GM12891 (cell line): ENCODE measurements around the gene CDC6.

Source experiments
- DNase-seq: peaks from one replicate; pipeline ENCODE4 v3.0.0; 2011; ENCODE audit warnings: low spot score; ENCODE audit not compliant: insufficient read length
- FAIRE-seq: peaks from 2 replicates; lab custom pipeline; 2011; peaks lifted over from hg19 to GRCh38; lab: Jason Lieb, UNC
- PAX5 ChIP-seq: IDR thresholded peaks from 2 replicates; pipeline ENCODE4 v1.6.1; 2011; ENCODE audit warnings: low read length, moderate library complexity, mild to moderate bottlenecking; ENCODE audit not compliant: insufficient read depth, severe bottlenecking
- POLR2A ChIP-seq: IDR thresholded peaks from 2 replicates; pipeline ENCODE4 v1.6.1; 2011; ENCODE audit warnings: low read depth, low read length, control low read depth
- POLR2AphosphoS5 ChIP-seq: IDR thresholded peaks from 2 replicates; pipeline ENCODE4 v1.6.1; 2011; ENCODE audit warnings: low read depth, low read length, control low read depth
- POU2F2 ChIP-seq: IDR thresholded peaks from 2 replicates; pipeline ENCODE4 v1.6.1; 2011; ENCODE audit warnings: low read depth, mild to moderate bottlenecking, control low read depth, low read length, moderate library complexity
- SPI1 ChIP-seq: IDR thresholded peaks from 2 replicates; pipeline ENCODE4 v1.6.1; 2011; ENCODE audit warnings: low read depth, low read length, control low read depth
- TAF1 ChIP-seq: IDR thresholded peaks from 2 replicates; pipeline ENCODE4 v1.6.1; 2011; ENCODE audit warnings: low read depth, low read length, control low read depth

Gene CDC6

DNA sequence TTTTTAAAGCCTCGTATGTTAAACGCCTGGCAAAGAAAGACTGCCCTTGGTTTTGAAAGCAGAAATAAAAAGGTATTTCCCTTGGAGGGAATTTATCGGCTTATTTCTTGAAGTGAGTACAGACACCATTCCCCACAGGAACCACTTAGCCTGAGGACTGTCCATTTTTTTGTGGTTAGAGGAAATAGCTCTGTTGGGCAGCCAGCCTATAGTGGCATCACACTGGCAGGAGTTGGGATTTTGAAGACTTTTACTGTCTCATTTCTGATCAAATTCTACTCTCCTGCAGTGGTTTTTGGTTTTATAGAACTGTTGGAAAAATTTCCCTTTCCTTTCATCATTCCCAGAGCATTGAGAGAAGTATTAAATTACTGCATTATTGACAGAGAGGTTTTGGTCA lies 34.1 kb upstream of the CDC6 start:
- FAIRE-seq (no peak), DNase-seq (no peak)
- TF ChIP-seq SPI1 (no peak), TAF1 (no peak), POLR2AphosphoS5 (no peak), POU2F2 (no peak), POLR2A (no peak), PAX5 (no peak)

DNA sequence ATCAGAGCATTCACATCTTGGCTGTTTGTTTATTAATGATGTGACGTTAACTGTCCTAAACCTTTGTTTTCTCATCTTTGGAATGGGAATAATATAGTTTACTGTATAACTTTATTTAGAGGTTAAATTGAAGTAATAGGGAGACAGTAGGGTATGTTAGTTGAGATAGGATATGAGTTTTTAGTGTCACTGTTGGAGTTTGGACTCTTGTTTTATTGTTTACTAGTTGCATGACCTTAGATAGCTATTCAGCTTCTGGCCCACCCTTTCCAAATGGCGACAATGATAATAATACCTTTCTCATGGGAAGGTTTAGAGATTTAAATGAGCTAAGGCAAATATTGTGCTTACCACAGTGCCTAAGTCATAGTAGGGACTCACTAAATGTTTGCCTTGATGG lies 28.2 kb upstream of the CDC6 start:
- DNase-seq (no peak), FAIRE-seq (no peak)
- TF ChIP-seq SPI1 (no peak), POLR2AphosphoS5 (no peak), POU2F2 (no peak), PAX5 (no peak), TAF1 (no peak), POLR2A (no peak)

DNA sequence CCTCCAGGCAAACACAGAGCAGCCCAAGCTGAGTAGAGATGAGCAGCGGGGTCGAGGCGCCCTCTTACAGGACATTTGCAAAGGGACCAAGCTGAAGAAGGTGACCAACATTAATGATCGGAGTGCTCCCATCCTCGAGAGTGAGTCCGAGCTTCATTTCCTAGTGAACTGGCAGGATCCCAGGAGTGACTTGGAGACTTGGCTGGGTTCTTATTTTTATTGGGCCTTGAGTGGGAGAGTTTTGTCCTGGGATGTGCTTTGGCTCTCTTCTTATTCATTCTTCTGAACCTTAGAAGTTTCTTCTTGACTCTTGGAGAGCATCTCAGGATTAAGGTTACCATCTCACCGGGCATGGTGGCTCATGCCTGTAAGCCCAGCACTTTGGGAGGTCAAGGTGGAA lies 27.2 kb upstream of the CDC6 start:
- no peak for FAIRE-seq
- no peak for DNase-seq
- TF ChIP-seq TAF1, result no peak
- TF ChIP-seq PAX5, result no peak
- TF ChIP-seq POLR2A, result no peak
- TF ChIP-seq SPI1, result no peak
- no peak for TF ChIP-seq POU2F2
- TF ChIP-seq POLR2AphosphoS5, result no peak

DNA sequence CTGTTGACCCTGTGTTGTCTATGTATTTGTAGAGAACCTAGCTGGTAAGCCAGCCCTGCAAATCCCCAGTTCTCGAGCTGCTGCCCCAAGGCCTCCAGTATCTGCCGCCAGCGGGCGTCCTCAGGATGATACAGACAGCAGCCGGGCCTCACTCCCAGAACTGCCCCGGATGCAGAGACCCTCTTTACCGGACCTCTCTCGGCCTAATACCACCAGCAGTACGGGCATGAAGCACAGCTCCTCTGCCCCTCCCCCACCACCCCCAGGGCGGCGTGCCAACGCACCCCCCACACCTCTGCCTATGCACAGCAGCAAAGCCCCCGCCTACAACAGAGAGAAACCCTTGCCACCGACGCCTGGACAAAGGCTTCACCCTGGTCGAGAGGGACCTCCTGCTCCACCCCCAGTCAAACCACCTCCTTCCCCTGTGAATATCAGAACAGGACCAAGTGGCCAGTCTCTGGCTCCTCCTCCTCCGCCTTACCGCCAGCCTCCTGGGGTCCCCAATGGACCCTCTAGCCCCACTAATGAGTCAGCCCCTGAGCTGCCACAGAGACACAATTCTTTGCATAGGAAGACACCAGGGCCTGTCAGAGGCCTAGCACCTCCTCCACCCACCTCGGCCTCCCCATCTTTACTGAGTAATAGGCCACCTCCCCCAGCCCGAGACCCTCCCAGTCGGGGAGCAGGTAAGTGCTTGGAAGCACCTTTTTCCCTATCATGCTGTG lies 23.1 kb upstream of the CDC6 start:
- FAIRE-seq, result no peak
- no peak for DNase-seq
- TF ChIP-seq POLR2A (no peak), POU2F2 (no peak), PAX5 (no peak), POLR2AphosphoS5 (no peak), TAF1 (no peak), SPI1 (no peak)

DNA sequence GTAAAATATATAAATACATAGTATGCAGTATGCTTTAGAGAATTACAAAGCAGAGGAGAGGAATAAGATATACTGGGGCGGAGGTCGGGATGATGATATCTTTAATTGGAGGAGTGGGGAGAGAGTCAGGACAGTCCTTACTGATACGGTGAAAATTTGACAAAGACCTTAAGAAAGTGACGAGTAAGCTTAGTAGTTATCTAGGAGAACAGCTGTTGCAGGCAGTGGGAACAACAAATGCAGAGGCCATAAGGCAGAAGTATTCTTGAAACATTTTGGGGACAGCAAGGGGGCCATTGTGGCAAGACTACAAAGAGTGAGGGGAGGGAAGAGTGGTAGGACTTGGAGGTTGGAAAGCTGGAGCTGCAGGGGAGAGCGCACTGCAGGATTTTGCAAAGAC lies 22.3 kb upstream of the CDC6 start:
- DNase-seq (no peak), FAIRE-seq (no peak)
- TF ChIP-seq PAX5 (no peak), POLR2A (no peak), TAF1 (no peak), POLR2AphosphoS5 (no peak), SPI1 (no peak), POU2F2 (no peak)

DNA sequence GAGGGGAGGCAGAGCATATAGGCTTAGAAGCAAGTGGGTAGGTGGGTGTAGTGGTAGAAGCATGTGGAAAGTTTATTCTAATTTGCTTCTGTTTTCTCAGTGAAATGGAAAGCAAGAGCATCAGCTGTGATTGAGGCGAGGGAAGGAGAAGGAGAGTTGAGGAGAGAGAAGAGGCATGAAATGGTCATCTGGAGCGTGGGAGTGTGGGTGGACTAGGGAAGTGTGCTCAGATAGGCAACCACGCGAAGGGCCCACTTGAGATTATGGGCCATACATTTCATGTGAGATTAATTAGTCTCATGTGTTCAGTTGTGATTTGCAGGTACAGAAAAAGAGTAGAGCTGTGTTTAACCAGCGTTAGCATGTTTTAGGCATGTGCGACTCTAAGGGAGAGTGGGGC lies 20.8 kb upstream of the CDC6 start:
- TF ChIP-seq POLR2AphosphoS5 (no peak), PAX5 (no peak), POLR2A (no peak), POU2F2 (no peak), TAF1 (no peak), SPI1 (no peak)
- FAIRE-seq (no peak), DNase-seq (no peak)

DNA sequence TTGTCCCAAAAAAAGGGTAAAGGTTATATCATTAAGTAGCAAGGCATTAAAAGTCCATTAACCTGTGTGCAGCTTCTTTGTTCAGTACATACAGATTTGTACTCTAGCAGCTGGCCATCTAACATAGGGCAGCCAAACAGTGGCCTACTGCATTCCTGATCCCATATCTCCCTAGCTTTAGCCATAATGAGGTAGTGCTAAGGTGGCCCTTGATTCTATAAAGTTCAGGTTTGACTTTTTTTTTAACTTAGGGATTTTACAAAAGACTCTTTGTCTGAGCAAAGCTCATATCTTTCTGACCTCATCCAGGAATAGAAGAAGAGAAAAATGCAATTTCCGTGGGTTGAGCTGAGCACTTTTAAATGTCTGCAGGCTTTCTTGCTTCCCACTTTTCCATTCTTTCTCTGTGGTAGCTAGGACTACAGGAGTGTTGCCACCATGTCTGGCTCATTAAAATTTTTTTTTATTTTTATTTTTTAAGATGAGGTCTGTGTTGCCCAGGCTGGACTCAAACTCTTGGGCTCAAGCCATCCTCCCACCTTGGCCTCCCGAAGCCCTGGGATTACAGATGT lies 19.5 kb upstream of the CDC6 start:
- FAIRE-seq, result no peak
- DNase-seq, result no peak
- TF ChIP-seq PAX5, result no peak
- no peak for TF ChIP-seq POLR2AphosphoS5
- TF ChIP-seq SPI1, result no peak
- no peak for TF ChIP-seq TAF1
- TF ChIP-seq POU2F2, result no peak
- no peak for TF ChIP-seq POLR2A

DNA sequence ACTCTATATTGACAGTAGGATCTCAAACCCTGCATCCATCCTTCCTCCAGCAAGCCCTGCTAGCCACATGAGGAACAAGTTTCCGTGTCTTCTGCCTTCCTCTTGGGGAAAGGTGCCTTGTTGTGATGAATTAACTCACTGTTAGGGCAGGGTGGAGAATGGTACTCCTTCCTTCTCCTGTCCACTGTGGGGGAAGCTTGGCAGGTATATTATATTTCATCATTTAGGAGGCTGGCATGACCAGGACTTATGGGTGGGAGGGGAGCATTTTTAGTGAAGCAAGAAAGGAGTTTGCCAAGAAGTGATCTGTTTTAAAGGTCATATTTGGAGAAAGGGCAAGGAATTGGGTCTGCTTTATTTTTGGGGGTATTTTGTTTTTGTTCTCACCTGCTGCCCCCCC lies 9.3 kb upstream of the CDC6 start:
- TF ChIP-seq POU2F2, result no peak
- no peak for TF ChIP-seq POLR2A
- no peak for DNase-seq
- no peak for FAIRE-seq

DNA sequence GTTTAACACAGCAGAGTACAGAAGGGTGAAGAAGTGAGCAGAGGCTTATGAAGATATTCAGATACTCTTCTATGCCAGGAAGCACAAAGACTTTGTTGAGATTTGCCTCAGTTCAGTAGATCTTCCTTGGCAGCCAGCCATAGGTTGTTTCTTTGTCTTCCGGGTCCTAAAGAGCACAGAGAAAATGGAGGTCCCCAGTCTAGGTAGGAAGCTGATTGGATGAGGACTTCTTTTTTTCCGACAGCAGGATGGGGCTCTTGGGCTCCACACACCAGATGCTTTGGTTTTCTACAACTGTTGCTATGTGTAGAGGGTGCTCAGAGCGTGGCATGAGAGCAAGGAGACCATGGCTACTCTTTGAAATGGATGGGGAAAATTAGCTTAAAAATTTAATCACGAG lies 8.3 kb upstream of the CDC6 start:
- FAIRE-seq, result no peak

DNA sequence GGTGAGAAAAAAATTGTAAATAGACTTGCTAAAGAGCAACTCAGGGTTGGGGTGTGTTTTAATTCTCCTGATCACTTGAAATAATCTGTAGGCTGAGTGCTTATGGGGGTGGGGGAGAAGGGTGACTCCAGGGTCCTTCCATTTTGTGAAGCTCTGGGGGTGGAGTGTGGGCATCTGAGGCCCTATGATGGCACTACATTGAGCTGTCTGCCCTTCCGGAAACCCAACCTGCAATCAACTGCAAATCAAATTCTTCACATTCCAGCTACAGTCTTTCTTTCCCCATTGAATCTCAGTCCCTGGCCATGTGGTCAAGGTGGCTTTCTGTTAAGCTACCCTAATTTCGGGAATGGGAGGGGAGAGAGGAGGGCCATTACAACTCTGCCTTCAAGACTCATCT lies 6.0 kb upstream of the CDC6 start:
- TF ChIP-seq SPI1, result no peak
- no peak for TF ChIP-seq POU2F2
- no peak for TF ChIP-seq PAX5
- TF ChIP-seq POLR2AphosphoS5, result no peak
- no peak for TF ChIP-seq TAF1
- TF ChIP-seq POLR2A, result no peak
- DNase-seq (no peak), FAIRE-seq (no peak)

More for the DNA sequence above, 8.3 kb upstream of the CDC6 start:
- DNase-seq, result no peak
- no peak for TF ChIP-seq POLR2AphosphoS5
- TF ChIP-seq POLR2A, result no peak
- no peak for TF ChIP-seq PAX5
- TF ChIP-seq TAF1, result no peak
- no peak for TF ChIP-seq SPI1

DNA sequence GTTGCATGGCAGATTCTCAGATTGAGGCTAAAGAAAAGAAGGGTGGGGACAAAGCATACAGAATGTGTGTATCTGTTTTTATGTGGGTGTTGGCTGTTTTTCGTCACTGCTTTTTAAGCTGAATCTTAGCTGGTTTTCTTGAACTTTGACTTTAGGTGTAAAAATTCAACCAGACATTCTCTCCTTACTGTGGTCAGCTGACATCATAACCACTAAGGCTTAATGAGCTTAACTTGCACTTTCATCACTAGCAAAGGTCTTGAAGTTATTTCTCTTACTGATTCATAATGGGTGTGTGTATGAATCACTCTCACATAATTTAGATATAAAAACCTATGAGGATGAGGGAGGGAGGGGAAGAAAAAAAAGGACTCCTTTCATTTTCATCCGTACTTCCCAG lies 4.0 kb upstream of the CDC6 start:
- DNase-seq (no peak), FAIRE-seq (no peak)
- TF ChIP-seq SPI1 (no peak), POLR2AphosphoS5 (no peak), POU2F2 (no peak), PAX5 (no peak), TAF1 (no peak), POLR2A (no peak)
